ENCODE data around the gene POMC. TPM values are rescaled to one million over a fixed set of nuclear protein-coding genes. Genes with fewer than 3 reads are reported as not detected.
"Not testable (repeated sequence)": the region's sequence is repeated elsewhere in the genome, so short reads cannot be mapped to it uniquely, and the experiment has no call there.

The POMC gene
- total RNA-seq, 4 donors from 2014 or later: 1.6 to 32.9 (median 5.2) TPM

DNA sequence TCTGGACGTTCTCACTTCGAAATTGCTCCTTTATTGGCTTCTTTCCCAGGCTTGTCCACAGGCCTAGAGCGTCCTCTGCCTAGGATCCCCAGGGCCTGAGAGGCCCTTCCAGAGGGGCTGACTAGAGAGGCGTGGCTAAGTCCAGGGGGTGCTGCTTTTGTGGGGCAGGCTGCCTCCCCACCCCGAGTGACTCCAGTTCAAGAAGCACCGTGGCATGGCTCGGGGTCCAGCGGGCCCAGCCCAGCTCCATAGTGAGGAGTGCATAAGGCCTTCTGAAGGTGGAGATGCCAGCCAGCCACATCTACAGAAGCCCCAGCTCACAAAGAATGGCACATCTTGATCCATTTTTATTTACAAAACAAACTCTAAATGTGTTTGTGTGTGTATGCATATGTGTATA, 44.8 kb upstream of the POMC start:
- Histone ChIP-seq H3K4me3 (no peak overlapping the region), H3K36me3 (no peaks in the 10 kb centered on the region), H3K27ac (no peak overlapping the region), H3K27me3 (no peaks in the 10 kb centered on the region), H3K9me3 (no peaks in the 10 kb centered on the region), H3K4me1 (no peaks in the 10 kb centered on the region)
- intact Hi-C loops (cut with DNase I; ENCODE audit: low total_unique reads): no loop called here
- TF ChIP-seq, protein P1, sequence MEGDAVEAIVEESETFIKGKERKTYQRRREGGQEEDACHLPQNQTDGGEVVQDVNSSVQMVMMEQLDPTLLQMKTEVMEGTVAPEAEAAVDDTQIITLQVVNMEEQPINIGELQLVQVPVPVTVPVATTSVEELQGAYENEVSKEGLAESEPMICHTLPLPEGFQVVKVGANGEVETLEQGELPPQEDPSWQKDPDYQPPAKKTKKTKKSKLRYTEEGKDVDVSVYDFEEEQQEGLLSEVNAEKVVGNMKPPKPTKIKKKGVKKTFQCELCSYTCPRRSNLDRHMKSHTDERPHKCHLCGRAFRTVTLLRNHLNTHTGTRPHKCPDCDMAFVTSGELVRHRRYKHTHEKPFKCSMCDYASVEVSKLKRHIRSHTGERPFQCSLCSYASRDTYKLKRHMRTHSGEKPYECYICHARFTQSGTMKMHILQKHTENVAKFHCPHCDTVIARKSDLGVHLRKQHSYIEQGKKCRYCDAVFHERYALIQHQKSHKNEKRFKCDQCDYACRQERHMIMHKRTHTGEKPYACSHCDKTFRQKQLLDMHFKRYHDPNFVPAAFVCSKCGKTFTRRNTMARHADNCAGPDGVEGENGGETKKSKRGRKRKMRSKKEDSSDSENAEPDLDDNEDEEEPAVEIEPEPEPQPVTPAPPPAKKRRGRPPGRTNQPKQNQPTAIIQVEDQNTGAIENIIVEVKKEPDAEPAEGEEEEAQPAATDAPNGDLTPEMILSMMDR (IDR thresholded peaks at IDR 0.05 in 4 of 5, conservative IDR thresholded peaks at IDR 0.05 in 1 of 5): no peak
- no peak for TF ChIP-seq POLR2A (IDR thresholded peaks at IDR 0.05)
- no peak for DNase-seq
- ATAC-seq: no peak
- in situ Hi-C loops (cut with MboI; ENCODE audit: low sequenced_read_pairs in 4 of 4): no loop called here

DNA sequence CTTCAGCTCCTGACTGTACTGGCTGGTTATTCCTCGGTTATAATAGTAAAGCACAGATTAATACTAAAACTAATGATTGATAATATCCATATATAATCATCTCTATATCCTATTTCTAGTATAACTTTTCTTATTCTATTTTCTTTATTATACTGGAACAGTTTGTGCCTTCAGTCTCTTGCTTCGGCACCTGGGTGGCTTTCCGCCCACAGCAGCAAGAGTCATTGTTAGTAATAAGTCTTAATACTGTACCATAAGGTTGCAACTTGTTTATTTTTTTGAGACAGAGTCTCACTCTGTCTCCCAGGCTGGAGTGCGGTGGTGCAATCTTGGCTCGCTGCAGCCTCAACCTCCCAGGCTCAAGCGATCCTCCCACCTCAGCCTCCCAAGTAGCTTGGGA, 42.5 kb upstream of the POMC start:
- ATAC-seq; intact Hi-C loops (cut with DNase I; ENCODE audit: low total_unique reads); in situ Hi-C loops (cut with MboI; ENCODE audit: low sequenced_read_pairs in 4 of 4); H3K4me3 ChIP-seq; H3K4me1 ChIP-seq; DNase-seq; H3K27me3 ChIP-seq; H3K9me3 ChIP-seq; H3K27ac ChIP-seq; H3K36me3 ChIP-seq: not testable (repeated sequence)

DNA sequence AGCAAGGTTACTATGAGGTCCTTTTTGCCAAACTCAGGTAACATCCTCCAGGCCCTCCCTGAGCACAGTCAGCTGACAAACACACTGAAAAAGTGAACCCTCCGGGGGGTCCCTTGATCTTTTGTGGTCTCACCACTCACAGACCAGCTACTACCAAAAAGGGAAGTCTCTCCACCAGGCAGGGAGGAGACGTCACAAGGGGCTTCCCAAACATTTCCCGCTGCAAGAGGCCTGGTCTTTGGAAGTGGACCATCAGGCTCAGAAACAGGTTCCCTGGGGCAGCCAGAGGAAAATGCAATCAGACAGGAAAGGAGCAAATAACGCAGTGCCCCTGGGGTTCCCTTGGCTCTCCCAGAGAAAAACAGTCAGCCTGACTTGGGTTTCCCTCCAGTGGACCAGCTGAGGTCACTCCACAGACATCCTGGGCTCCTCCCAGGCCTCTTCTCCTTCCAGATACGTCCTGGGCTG, 38.7 kb upstream of the POMC start:
- H3K4me1 ChIP-seq: no peaks in the 10 kb centered on the region
- H3K9me3 ChIP-seq: no peaks in the 10 kb centered on the region
- ATAC-seq: no peak
- no peak overlapping the region for H3K27ac ChIP-seq
- in situ Hi-C loops (cut with MboI; ENCODE audit: low sequenced_read_pairs in 4 of 4): no loop called here
- intact Hi-C loops (cut with DNase I; ENCODE audit: low total_unique reads): no loop called here
- no peak overlapping the region for H3K4me3 ChIP-seq
- TF ChIP-seq POLR2A (IDR thresholded peaks at IDR 0.05): no peak
- TF ChIP-seq, protein P1 (IDR thresholded peaks at IDR 0.05 in 4 of 5, conservative IDR thresholded peaks at IDR 0.05 in 1 of 5): no peak
- no peaks in the 10 kb centered on the region for H3K27me3 ChIP-seq
- no peaks in the 10 kb centered on the region for H3K36me3 ChIP-seq
- no peak for DNase-seq

DNA sequence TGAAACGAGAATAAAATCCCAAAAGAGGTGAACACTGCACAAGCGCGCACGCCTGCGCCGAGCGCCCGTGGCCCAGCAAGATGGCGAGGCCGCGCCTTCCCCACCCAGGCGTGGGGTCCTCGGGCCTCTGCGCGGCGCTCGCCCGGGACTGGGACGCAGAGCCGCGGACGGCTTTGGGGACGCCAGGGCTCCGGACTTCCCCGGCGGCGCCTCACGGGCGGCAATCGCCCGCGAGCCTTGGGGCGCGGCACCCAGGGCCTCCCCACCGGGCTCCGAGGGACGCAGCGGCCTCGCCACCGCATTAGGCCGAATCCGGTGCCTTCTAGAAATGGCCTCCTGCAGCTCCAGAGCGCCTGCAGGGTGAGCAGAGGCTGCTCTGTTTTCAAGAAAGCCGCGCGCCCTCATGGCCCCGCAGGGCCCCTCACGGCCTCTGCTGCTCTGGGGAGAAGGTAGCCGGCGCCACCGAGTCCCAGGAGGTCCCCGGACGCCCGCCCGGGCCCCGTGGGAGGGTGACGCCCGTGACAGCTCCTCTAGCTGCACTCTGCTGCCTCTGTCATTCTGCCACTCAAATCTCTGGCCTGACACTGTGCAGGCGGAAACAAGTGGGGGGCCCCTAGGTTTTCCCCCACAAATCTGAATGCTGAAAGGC, 35.9 kb upstream of the POMC start:
- in situ Hi-C loops (cut with MboI; ENCODE audit: low sequenced_read_pairs in 4 of 4) (no loop called here), intact Hi-C loops (cut with DNase I; ENCODE audit: low total_unique reads) (no loop called here)
- Histone ChIP-seq H3K4me1 (no peaks in the 10 kb centered on the region), H3K36me3 (no peaks in the 10 kb centered on the region), H3K27me3 (no peaks in the 10 kb centered on the region), H3K4me3 (peak overlapping the region in 1 of 4 donors; percentile 24), H3K27ac (no peak overlapping the region), H3K9me3 (no peaks in the 10 kb centered on the region)
- DNase-seq (no peak), ATAC-seq (no peak)
- TF ChIP-seq, protein P1 (IDR thresholded peaks at IDR 0.05 in 4 of 5, conservative IDR thresholded peaks at IDR 0.05 in 1 of 5): no peak
- TF ChIP-seq POLR2A (IDR thresholded peaks at IDR 0.05): no peak

DNA sequence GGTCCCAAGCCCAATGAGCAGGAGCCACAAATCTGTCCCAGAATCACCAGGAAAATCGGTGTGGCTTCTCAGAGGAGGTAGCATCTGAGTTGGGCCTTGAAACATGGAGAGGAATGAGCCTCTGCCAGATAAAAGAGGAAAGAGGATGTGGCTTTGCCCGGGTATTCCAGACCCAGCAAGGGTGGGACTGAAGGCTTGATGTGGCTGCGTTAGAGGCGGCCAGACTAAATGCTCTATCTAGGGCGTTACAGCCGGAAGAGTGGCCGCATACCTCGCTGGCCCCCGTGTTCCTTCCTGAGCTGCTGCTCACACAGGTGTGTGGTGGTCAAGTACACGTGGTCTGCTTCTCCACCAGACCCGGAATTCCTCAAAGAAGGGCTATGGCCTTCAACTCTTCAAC, 33.9 kb upstream of the POMC start:
- H3K4me1 ChIP-seq: no peaks in the 10 kb centered on the region
- H3K9me3 ChIP-seq: no peaks in the 10 kb centered on the region
- no peaks in the 10 kb centered on the region for H3K27me3 ChIP-seq
- no peak for ATAC-seq
- in situ Hi-C loops (cut with MboI; ENCODE audit: low sequenced_read_pairs in 4 of 4): no loop called here
- no peak for TF ChIP-seq POLR2A (IDR thresholded peaks at IDR 0.05)
- TF ChIP-seq, protein P1 (IDR thresholded peaks at IDR 0.05 in 4 of 5, conservative IDR thresholded peaks at IDR 0.05 in 1 of 5): no peak
- no peak overlapping the region for H3K4me3 ChIP-seq
- intact Hi-C loops (cut with DNase I; ENCODE audit: low total_unique reads): no loop called here
- no peak overlapping the region for H3K27ac ChIP-seq
- H3K36me3 ChIP-seq: no peaks in the 10 kb centered on the region
- no peak for DNase-seq

All from gastrocnemius medialis (tissue), 4 donors.